ENCODE data around the gene KRT15. TPM values are rescaled to one million over a fixed set of nuclear protein-coding genes. Genes with fewer than 3 reads are reported as not detected.

Gene KRT15
- total and polyA plus RNA-seq, 9 of the 15 experiments (the other 6 are each of a cell fraction or from before 2014, with no cell fraction given) = 0.28 to 4.4 (median 0.56) TPM

- TF ChIP-seq TCF3 (CRISPR knock-in tag; IDR thresholded peaks at IDR 0.05) (no peak), NFIC (IDR thresholded peaks at IDR 0.05) (peak; percentile 34; the same call in 1 of the 2 replicates), ZFPM2 (CRISPR knock-in tag; IDR thresholded peaks at IDR 0.05) (no peak), KAT7 (CRISPR knock-in tag; IDR thresholded peaks at IDR 0.05; ENCODE audit: borderline replicate concordance) (peak; percentile 34), SREBF2 (CRISPR knock-in tag; IDR thresholded peaks at IDR 0.05) (no peak), TEAD4 (IDR thresholded peaks at IDR 0.05; ENCODE audit: low read length) (no peak), TEAD4 (CRISPR knock-in tag; IDR thresholded peaks at IDR 0.05; ENCODE audit: borderline replicate concordance) (no peak), ZNF277 (CRISPR knock-in tag; IDR thresholded peaks at IDR 0.05; ENCODE audit: borderline replicate concordance) (no peak), ZNF12 (CRISPR knock-in tag; IDR thresholded peaks at IDR 0.05) (no peak), MCM5 (IDR thresholded peaks at IDR 0.05; ENCODE audit: low read depth) (no peak), ZBTB43 (CRISPR knock-in tag; IDR thresholded peaks at IDR 0.05) (no peak), ZNF76 (CRISPR knock-in tag; IDR thresholded peaks at IDR 0.05; ENCODE audit: borderline replicate concordance) (no peak), ZNF77 (CRISPR knock-in tag; IDR thresholded peaks at IDR 0.05) (no peak), ZC3H8 (IDR thresholded peaks at IDR 0.05) (no peak), DDX20 (tag; IDR thresholded peaks at IDR 0.05; ENCODE audit: low read depth) (no peak), ZFX (CRISPR knock-in tag; IDR thresholded peaks at IDR 0.05) (no peak; the same call in 1 of the 2 replicates), RBM15 (IDR thresholded peaks at IDR 0.05; ENCODE audit: insufficient read depth, low read length) (no peak), LEF1 (IDR thresholded peaks at IDR 0.05) (no peak), ZKSCAN3 (CRISPR knock-in tag; IDR thresholded peaks at IDR 0.05) (no peak), GATAD2B (IDR thresholded peaks at IDR 0.05; ENCODE audit: borderline replicate concordance) (no peak), RUNX1 (IDR thresholded peaks at IDR 0.05; ENCODE audit: low read depth) (0 out of 2 replicates have a peak, but pooled peaks have one; percentile 20), C11orf30 (IDR thresholded peaks at IDR 0.05; ENCODE audit: low read depth) (no peak), RBM25 (IDR thresholded peaks at IDR 0.05; ENCODE audit: low read depth, low read length, severe bottlenecking) (no peak), SIX5 (IDR thresholded peaks at IDR 0.05; ENCODE audit: borderline replicate concordance in 1 of 2, insufficient read depth in 1 of 2, low read depth in 1 of 2, low read length in 2 of 2) (no peak), LCOR (CRISPR knock-in tag; IDR thresholded peaks at IDR 0.05) (no peak), E2F6 (IDR thresholded peaks at IDR 0.05; ENCODE audit: borderline replicate concordance in 1 of 2, extremely low read depth in 1 of 2, insufficient read depth in 1 of 2, insufficient read length in 1 of 2, low read depth in 1 of 2, low read length in 1 of 2, poor library complexity in 1 of 2, severe bottlenecking in 1 of 2) (peak in 1 of 2 experiments; percentile 72)
Measured at GRCh38 chr17:41527063-41528023, 8.7 kb upstream of the KRT15 start (continued).
